ENCODE measurements around the gene PPP1R14C. TPM values are rescaled to one million over a fixed set of nuclear protein-coding genes. Genes with fewer than 3 reads are reported as not detected.

Gene PPP1R14C
- total and polyA plus RNA-seq, 7 donors: 5.9 to 62.8 (median 22.5) TPM

DNA sequence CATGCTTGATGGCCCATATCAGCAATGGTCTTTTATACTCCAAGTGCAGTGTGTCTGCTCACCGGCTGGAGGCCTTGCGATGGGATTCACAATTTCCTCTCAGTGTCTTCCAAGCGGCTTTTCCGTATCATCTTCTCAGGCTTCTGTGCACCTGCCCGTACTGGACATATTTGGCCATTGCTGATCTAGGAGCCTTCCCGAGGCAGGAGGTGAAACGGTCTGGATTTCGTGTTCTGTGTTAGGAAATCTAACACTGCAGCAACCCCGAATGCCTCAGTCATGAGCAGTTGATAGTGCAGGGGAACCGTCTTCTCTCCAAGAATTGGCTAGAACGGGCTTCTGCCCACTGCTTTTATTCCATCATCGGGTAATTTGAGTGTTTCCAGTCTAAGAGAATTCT, 60.5 kb downstream of the PPP1R14C start:
- Histone ChIP-seq H3K27ac (peak overlapping the region; percentile 81), H3K27me3 (ENCODE audit: insufficient read depth in 3 of 3, low read length in 2 of 3) (no peaks in the 10 kb centered on the region), H3K4me3 (peak overlapping the region; percentile 60), H3K9me3 (no peaks in the 10 kb centered on the region), H3K4me1 (peaks cover 40% of the 10 kb centered on the region), H3K36me3 (ENCODE audit: insufficient read depth in 1 of 2, low read depth in 1 of 2) (no peaks in the 10 kb centered on the region)
- TF ChIP-seq, protein P1, sequence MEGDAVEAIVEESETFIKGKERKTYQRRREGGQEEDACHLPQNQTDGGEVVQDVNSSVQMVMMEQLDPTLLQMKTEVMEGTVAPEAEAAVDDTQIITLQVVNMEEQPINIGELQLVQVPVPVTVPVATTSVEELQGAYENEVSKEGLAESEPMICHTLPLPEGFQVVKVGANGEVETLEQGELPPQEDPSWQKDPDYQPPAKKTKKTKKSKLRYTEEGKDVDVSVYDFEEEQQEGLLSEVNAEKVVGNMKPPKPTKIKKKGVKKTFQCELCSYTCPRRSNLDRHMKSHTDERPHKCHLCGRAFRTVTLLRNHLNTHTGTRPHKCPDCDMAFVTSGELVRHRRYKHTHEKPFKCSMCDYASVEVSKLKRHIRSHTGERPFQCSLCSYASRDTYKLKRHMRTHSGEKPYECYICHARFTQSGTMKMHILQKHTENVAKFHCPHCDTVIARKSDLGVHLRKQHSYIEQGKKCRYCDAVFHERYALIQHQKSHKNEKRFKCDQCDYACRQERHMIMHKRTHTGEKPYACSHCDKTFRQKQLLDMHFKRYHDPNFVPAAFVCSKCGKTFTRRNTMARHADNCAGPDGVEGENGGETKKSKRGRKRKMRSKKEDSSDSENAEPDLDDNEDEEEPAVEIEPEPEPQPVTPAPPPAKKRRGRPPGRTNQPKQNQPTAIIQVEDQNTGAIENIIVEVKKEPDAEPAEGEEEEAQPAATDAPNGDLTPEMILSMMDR (IDR thresholded peaks at IDR 0.05): peak; percentile 29
- intact Hi-C loops (cut with DNase I): loop anchor here (5.0 kb wide), 3 partner anchors 36 to 61 kb away; partner anchors contain the start of gene PPP1R14C (in 1 of the 2)
- peak; percentile 31 to 64 (median 50) for ATAC-seq
- WGBS, 3 donors: 30 to 60% (median 41%) methylated on average over 12 of the region's 12 CpGs
- no peak for DNase-seq

DNA sequence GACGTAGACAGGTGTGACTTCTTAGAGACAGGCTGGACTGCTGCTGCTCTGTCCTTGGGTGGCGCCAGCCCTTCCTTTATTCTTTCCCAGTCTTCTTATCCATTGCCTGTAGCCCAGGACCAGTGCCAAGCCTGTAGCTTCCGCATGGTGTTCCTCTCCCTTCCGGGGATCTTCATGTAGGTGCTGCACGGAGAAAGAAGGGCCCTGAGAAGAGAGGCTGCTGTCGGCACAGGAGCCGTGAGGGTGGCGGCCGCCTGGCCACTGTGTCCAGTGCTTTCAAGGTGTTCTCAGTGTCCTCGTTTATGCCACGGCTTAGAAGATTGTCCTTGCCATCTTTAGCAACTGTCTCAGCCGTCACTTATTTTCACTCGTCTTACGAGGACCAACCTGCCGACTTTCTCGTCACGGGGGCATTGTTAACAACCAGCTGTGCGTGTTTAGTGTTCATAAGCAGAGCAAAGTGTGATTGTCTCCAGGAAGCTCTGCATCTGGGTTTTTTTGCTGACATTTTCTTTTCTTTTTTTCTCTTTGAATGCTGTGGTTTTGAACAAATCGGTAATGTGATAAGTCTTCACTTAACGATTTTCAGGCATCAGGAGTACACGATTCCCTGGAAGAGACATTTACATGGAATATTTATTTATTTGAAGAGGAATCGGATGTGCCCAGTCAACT, 61.2 kb downstream of the PPP1R14C start:
- Histone ChIP-seq H3K4me3 (peak overlapping the region; percentile 60), H3K27ac (peak overlapping the region; percentile 81), H3K4me1 (peaks cover 40% of the 10 kb centered on the region), H3K36me3 (ENCODE audit: insufficient read depth in 1 of 2, low read depth in 1 of 2) (no peaks in the 10 kb centered on the region), H3K9me3 (no peaks in the 10 kb centered on the region), H3K27me3 (ENCODE audit: insufficient read depth in 3 of 3, low read length in 2 of 3) (no peaks in the 10 kb centered on the region)
- TF ChIP-seq, protein P1 (IDR thresholded peaks at IDR 0.05): no peak
- 42 to 74% (median 42%) methylated on average over 22 of the region's 22 CpGs for WGBS, 3 donors
- DNase-seq (peak in 1 of 2 donors; percentile 60), ATAC-seq (peak; percentile 46 to 68 (median 54))
- intact Hi-C loops (cut with DNase I): loop anchor here (2.0 to 5.0 kb wide), 4 partner anchors 37 to 119 kb away; partner anchors contain the start of gene PPP1R14C (in 1 of the 2)

DNA sequence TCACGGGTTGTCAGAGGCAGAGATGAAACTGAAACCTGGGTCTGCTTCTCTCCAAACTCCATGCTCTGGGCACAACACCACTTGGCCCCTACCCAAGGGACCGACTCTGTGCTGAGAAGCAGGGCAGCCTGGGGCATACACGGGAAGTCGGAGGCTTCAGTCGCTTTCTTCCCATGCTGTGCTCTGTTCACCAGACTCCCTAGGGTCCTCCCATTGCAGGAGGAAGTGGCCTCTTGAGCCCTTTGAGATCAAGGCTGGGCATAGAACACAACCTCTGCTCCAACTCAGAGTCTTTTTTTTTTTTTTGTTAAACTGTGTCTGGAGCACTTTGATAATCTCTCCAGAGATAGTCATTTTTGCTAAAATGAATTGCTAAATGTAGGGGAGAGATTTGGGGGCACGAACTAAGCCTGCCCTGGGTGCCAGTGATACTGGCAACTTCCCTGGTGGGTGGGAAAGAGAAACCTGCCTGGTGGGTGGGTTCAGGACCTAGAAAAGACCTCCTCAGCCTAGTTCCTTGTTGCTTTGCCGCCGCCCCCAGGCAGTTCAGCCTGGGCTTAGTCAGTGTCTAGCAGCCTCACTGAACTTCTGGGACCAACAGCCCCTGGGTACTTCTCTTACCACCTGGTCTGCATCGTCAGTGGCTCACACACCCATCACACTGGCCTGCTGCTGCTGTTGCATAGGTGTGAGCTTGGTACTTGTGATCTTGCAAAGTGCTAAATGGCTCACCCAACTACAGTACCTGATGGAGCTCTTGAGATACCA, 62.0 kb downstream of the PPP1R14C start:
- Histone ChIP-seq H3K27me3 (ENCODE audit: insufficient read depth in 3 of 3, low read length in 2 of 3) (no peaks in the 10 kb centered on the region), H3K36me3 (ENCODE audit: insufficient read depth in 1 of 2, low read depth in 1 of 2) (no peaks in the 10 kb centered on the region), H3K27ac (peak overlapping the region; percentile 81), H3K9me3 (no peaks in the 10 kb centered on the region), H3K4me3 (peak overlapping the region; percentile 60), H3K4me1 (peaks cover 44% of the 10 kb centered on the region)
- peak; percentile 43 to 70 (median 59) for ATAC-seq
- TF ChIP-seq, protein P1 (IDR thresholded peaks at IDR 0.05): no peak
- DNase-seq: peak; percentile 25 to 75
- 39 to 51% (median 42%) methylated on average over 9 of the region's 9 CpGs for WGBS, 3 donors
- intact Hi-C loops (cut with DNase I): loop anchor here (2.0 to 5.0 kb wide), 5 partner anchors 38 to 118 kb away; partner anchors contain the start of gene PPP1R14C (in 1 of the 2)

DNA sequence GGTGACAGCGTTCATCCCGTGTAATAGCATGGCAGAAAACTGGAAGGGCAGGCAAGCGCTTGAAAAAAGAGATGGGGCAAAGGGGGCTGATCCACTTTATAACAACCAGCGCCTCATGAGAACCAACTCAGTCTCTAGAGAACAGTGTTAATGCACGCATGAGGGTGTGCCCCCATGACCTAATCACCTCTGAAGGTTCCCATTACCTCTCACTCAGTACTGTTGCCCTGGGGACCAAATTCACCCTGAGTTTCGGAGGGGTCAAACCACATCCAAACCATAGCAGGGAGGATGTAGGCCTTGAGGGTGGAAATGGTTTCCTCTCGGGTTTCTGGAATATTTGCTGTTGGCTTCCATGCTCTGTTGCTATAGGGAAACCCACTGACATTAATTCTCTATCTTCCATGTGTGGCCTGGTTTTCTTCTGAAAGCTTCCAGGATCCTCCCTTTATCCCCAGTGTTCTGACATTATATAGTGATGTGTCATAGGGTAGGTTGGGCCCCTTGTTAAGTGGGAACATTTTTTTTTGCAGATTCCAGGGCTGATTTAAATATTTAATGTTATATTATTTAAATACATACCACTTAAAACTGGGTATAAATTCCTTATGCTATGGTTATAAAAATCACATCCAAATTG, 65.2 kb downstream of the PPP1R14C start:
- intact Hi-C loops (cut with DNase I): loop anchor here in 1 of 2 donors (5.0 kb wide), 1 partner anchor 56 kb away; no protein-coding TSS in a partner anchor
- ATAC-seq: no peak
- H3K4me3 ChIP-seq: no peak overlapping the region
- TF ChIP-seq, protein P1 (IDR thresholded peaks at IDR 0.05): no peak
- no peaks in the 10 kb centered on the region for H3K27me3 ChIP-seq (ENCODE audit: insufficient read depth in 3 of 3, low read length in 2 of 3)
- H3K27ac ChIP-seq: peak overlapping the region; percentile 82
- peaks cover 39% of the 10 kb centered on the region for H3K4me1 ChIP-seq
- no peaks in the 10 kb centered on the region for H3K9me3 ChIP-seq
- DNase-seq: no peak
- H3K36me3 ChIP-seq (ENCODE audit: insufficient read depth in 1 of 2, low read depth in 1 of 2): no peaks in the 10 kb centered on the region
- 74 to 89% (median 89%) methylated on average over 7 of the region's 7 CpGs for WGBS, 3 donors

Measured in psoas muscle (tissue), 8 donors.